ENCODE measurements around the gene GSK3B. TPM values are rescaled to one million over a fixed set of nuclear protein-coding genes. Genes with fewer than 3 reads are reported as not detected.
"Not testable (repeated sequence)": the region's sequence is repeated elsewhere in the genome, so short reads cannot be mapped to it uniquely, and the experiment has no call there.

GSK3B gene
- total RNA-seq, 1 experiment from 2014 or later = 55.2 TPM

GRCh38 chr3:119927190-119927589 lies 167.1 kb downstream of the GSK3B start:
- in situ Hi-C loops (cut with HindIII; ENCODE audit: low pct_unique_long_range_greater_than_20kb, low sequenced_read_pairs) = no loop called here
- DNase-seq (ENCODE audit: low read depth, low spot score) = no peak

DNA sequence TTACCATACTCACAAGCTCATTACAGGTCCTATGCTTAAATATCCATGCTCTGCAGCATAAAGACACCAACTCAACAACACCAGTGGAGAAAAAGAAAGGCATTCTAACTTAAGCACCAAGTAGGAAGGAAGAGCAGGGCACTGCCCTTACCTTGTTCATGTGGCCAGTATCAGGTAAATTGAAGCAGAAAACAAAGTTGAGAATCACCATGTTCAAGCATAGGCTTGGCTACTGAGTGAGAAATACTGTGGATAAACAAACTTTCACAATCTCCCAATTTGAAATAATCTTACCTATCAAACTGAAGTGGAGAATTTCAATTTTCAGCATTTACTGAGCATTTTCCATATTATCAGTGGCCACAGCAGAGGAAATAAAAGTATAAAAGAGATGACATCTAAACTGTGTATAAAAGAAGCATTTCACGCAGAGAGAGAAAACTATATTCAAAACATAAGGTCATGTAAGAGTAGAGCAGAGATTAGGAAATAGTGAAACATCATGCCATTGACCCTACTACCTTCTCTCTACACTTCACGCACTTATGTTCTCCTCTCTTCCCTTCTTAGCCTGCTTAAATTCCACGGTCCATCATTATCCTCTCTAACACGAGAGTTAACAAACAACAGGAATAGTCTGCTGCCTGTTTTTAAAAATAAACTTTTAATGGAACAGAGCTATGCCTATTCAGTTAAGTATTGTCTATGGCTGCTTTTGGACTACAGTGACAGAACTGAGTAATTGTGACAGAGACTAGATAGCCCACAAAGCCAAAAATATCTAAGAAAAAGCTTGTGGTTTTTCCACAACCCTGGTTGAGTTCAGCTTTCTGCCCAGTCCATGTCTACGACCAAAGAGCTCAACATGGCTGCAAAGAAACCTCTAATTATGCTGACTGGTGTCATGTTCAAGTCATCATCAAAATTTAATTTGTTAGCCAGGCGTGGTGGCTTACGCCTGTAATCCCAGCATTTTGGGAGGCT lies 169.8 kb downstream of the GSK3B start:
- DNase-seq (ENCODE audit: low read depth, low spot score) = no peak
- in situ Hi-C loops (cut with HindIII; ENCODE audit: low pct_unique_long_range_greater_than_20kb, low sequenced_read_pairs) = no loop called here

DNA sequence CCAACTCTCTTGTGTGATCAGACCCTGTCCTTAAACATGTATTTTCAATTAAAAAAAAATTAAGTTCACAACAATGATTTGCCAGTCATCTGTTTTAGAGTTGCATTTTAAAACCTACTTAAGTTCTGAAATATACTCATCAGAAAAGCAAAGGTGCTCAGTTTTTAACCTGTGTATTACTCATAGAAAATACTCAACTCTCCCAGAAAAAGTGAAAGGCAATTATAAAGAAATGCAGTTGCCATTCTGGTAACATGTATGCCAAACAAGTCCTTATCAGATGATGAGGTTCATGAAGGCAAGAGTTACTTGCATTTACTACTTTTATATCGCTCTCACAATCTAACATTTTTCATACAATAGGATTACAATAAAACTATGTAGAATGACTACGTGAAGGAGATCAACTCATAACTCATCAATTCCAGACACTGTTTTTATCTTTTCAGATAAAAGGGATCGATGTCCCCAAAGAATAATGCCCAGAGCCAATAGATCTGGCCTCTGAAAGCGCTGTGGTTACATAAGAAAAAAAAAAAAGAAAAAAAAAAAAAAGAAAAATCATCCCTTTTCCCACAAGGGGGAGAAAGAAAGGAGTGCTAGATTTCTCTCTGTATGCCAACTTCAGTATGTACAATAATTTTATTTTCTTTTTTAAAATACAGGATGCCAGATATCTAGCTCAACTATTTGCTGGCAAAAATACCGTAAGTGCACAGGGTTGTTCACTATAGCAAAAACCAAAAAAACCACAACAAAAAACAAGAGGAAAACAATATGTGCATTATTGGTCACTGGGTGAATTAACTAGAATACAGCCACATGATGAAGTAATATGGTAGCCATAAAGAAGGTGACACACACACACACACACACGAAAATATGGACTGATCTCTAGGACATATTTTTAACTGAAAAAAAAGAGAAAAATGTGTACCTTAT lies 175.0 kb downstream of the GSK3B start:
- DNase-seq (ENCODE audit: low read depth, low spot score) = peak; percentile 6
- in situ Hi-C loops (cut with HindIII; ENCODE audit: low pct_unique_long_range_greater_than_20kb, low sequenced_read_pairs) = no loop called here

DNA sequence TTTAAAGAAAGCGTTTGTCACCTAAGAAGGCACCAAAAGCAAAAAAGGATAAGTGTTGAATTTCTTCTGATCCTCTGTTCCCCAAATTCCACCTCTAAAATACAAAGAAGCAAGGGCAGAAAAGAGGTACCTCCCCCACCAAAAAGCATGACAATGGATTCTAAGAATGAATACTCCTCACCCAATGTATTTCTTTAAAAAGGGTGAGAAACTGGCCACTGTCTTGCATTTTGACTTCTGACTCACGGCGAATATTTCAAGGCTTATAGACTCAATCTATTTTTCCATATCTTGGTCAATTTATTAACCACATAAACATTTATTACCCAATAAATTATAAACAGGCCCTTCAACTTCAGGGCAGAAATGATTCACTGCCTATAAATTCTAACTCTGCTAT lies 181.2 kb downstream of the GSK3B start:
- no peak for DNase-seq (ENCODE audit: low read depth, low spot score)
- in situ Hi-C loops (cut with HindIII; ENCODE audit: low pct_unique_long_range_greater_than_20kb, low sequenced_read_pairs) = no loop called here

DNA sequence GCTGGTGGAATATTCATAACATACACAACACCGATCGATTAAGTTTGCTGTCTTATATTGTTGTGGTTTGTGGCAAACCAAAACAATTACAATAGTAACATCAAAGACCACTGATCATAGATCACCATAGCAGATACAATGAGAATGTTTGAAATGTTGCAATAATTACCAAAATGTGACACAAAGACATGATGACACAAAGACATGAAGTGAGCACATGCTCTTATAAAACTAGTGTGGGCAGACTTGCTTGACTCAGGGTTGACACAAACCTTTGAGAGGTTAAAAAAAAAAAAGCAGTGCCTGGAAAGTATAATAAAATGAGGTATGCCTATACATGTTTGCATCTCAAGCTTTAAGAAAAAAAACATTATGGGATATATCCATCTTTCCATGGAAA lies 182.0 kb downstream of the GSK3B start:
- in situ Hi-C loops (cut with HindIII; ENCODE audit: low pct_unique_long_range_greater_than_20kb, low sequenced_read_pairs) = no loop called here
- no peak for DNase-seq (ENCODE audit: low read depth, low spot score)

DNA sequence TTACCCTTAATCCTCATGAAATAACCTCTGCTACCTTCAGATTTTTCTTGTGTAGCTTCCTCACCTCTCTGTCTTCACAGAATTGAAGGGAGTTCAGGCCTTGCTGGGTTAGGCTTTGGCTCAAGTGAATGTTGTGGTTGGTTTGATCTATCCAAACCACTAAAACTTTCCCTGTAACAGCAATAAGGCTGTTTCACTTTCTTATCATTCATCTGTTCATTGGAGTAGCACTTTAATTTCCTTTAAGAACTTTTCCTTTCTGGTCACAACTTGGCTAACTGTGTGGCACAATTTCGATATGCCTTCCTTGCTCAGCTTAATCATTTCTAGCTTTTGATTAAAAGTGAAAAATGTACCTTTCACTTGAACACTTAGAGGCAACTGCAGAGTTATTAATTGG lies 182.5 kb downstream of the GSK3B start:
- no peak for DNase-seq (ENCODE audit: low read depth, low spot score)
- in situ Hi-C loops (cut with HindIII; ENCODE audit: low pct_unique_long_range_greater_than_20kb, low sequenced_read_pairs) = no loop called here

DNA sequence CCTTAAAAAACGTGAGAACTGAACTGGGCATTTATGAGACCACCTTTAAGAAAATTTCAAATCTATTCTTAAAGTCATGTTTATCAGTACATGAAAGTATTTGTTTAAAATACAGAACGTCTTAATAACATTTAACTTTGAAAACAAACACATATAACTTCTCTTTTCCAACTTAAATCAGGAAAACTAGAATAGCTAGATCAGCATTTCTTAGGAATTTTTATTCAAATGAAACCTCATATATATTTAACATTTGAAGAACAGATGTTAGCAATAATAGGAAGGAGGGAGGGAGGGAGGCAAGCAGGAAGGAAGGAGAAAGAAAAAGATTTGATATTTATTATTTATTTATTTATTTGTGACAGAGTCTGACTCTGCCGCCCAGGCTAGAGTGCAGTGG lies 192.2 kb downstream of the GSK3B start:
- DNase-seq (ENCODE audit: low read depth, low spot score) = no peak
- in situ Hi-C loops (cut with HindIII; ENCODE audit: low pct_unique_long_range_greater_than_20kb, low sequenced_read_pairs) = no loop called here

GRCh38 chr3:119901148-119901547 lies 193.1 kb downstream of the GSK3B start:
- no peak for DNase-seq (ENCODE audit: low read depth, low spot score)
- in situ Hi-C loops (cut with HindIII; ENCODE audit: low pct_unique_long_range_greater_than_20kb, low sequenced_read_pairs) = no loop called here

- no peak for DNase-seq (ENCODE audit: low read depth, low spot score)
- in situ Hi-C loops (cut with HindIII; ENCODE audit: low pct_unique_long_range_greater_than_20kb, low sequenced_read_pairs) = no loop called here
Observed at GRCh38 chr3:119899192-119899511, 195.1 kb downstream of the GSK3B start.

GRCh38 chr3:119898478-119899191 lies 195.6 kb downstream of the GSK3B start:
- no peak for DNase-seq (ENCODE audit: low read depth, low spot score)
- in situ Hi-C loops (cut with HindIII; ENCODE audit: low pct_unique_long_range_greater_than_20kb, low sequenced_read_pairs) = no loop called here

GRCh38 chr3:119894195-119894594 lies 200.1 kb downstream of the GSK3B start:
- in situ Hi-C loops (cut with HindIII; ENCODE audit: low pct_unique_long_range_greater_than_20kb, low sequenced_read_pairs) = no loop called here
- DNase-seq (ENCODE audit: low read depth, low spot score) = no peak

GRCh38 chr3:119893769-119894168 lies 200.5 kb downstream of the GSK3B start:
- DNase-seq (ENCODE audit: low read depth, low spot score) = no peak
- in situ Hi-C loops (cut with HindIII; ENCODE audit: low pct_unique_long_range_greater_than_20kb, low sequenced_read_pairs) = no loop called here

DNA sequence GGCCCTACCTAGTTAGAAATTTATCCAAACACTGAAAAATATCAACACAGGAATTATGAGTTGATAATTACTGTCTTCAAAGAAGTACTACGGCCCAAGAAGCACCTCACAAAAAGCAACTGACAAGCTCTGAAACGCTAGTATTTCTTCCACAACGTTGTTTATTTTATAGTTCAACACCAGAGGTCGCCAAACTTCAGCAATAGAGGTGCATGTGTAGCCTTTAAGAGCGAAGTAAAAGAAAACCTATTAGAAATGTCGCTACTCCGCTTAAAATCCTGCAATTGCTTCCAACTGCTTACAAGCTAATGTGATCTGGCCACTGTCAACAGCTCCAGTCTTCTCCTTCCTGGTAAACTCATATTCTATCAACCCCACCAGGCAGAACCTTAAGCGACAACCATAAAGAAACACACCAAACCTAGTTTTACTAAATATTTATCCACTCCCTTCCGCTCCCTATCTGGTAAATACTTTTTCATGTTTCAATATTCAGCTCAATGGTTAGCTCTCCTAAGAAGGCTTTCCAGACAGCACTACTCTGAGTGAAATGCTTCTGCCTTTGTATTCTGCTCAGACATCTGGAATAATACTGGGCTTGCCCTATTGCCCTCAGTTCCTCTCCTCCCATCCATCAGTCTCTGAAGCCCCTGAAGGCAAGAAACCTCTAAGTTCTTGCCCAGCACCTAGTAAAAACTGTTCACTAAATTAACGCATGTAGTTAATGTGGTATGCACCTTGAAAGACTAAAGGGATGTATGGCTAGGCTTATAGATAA lies 202.1 kb downstream of the GSK3B start:
- in situ Hi-C loops (cut with HindIII; ENCODE audit: low pct_unique_long_range_greater_than_20kb, low sequenced_read_pairs) = no loop called here
- peak; percentile 87 for DNase-seq (ENCODE audit: low read depth, low spot score)

- in situ Hi-C loops (cut with HindIII; ENCODE audit: low pct_unique_long_range_greater_than_20kb, low sequenced_read_pairs); DNase-seq (ENCODE audit: low read depth, low spot score): not testable (repeated sequence)
Observed at GRCh38 chr3:119888681-119889080, 205.6 kb downstream of the GSK3B start.

- DNase-seq (ENCODE audit: low read depth, low spot score) = no peak
Observed at GRCh38 chr3:119885746-119886530, 208.3 kb downstream of the GSK3B start.

DNA sequence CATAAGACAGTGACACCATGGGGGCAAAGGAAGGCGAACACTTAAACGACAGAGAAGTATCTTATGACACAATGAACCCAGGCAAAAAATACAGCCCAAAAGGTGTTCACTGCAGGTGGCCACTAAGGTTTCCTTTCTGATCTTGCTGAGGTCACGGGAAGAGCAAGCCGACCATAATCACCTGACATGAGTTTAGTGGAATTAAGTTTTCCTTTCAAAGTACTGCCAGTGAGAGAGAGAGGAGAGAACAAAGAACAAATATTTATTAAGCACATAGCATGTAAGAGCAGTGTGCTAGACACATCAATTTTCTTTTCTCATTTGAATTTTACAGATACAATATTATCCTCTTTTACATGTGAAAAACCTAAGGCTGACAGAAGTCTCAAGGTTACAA lies 210.1 kb downstream of the GSK3B start:
- in situ Hi-C loops (cut with HindIII; ENCODE audit: low pct_unique_long_range_greater_than_20kb, low sequenced_read_pairs) = no loop called here
- DNase-seq (ENCODE audit: low read depth, low spot score) = no peak

More at GRCh38 chr3:119885746-119886530, 208.3 kb downstream of the GSK3B start:
- in situ Hi-C loops (cut with HindIII; ENCODE audit: low pct_unique_long_range_greater_than_20kb, low sequenced_read_pairs) = no loop called here

Measured in SK-MEL-5 (cell line).